Mesothelial cell of epicardium (in vitro differentiated cells): Measurements from ENCODE around the gene CES2. TPM values are rescaled to one million over a fixed set of nuclear protein-coding genes. Genes with fewer than 3 reads are reported as not detected.

Experiments used
- DNase-seq, 2 experiments: peaks; one replicate each; pipeline ENCODE4 v3.0.0; 2021; ENCODE audit warnings: low spot score in 2 of 2; ENCODE audit not compliant: unreplicated experiment in 2 of 2
- H3K27ac Mint-ChIP-seq: 2 replicates; pipeline ENCODE4 v1.8.0; 2021; ENCODE audit warnings: mixed read lengths
- H3K27me3 Mint-ChIP-seq: 2 replicates; pipeline ENCODE4 v1.8.0; 2021; ENCODE audit warnings: low read depth, mixed read lengths
- H3K36me3 Mint-ChIP-seq: 2 replicates; pipeline ENCODE4 v1.8.0; 2021; ENCODE audit warnings: mixed read lengths
- H3K4me1 Mint-ChIP-seq: 2 replicates; pipeline ENCODE4 v1.8.0; 2021; ENCODE audit warnings: mixed read lengths
- H3K4me3 Mint-ChIP-seq: 2 replicates; pipeline ENCODE4 v1.8.0; 2021; ENCODE audit warnings: mild to moderate bottlenecking, moderate library complexity, mixed read lengths
- H3K9me3 Mint-ChIP-seq: 2 replicates; pipeline ENCODE4 v1.8.0; 2021; ENCODE audit warnings: mixed read lengths
- CTCF ChIP-seq: fragments of 200-600 bp; sonication (generic); IDR thresholded peaks from one replicate; pipeline ENCODE4 v1.5.0; 2021; ENCODE audit warnings: antibody characterized with exemption; ENCODE audit not compliant: unreplicated experiment
- total RNA-seq: library from RNA; stranded (reverse); gene quantifications from 3 replicates; pipeline ENCODE4 v1.2.1, GENCODE V29; 2021

CES2 gene
- total RNA-seq, 1 donor from 2014 or later, result 52.0 TPM

- Mint-ChIP-seq H3K4me3 (no peak overlapping the region), H3K4me1 (peaks cover 29% of the 10 kb centered on the region), H3K27me3 (no peaks in the 10 kb centered on the region), H3K27ac (no peak overlapping the region), H3K36me3 (peaks cover under 1% of the 10 kb centered on the region), H3K9me3 (no peaks in the 10 kb centered on the region)
- TF ChIP-seq CTCF, result no peak
- no peak for DNase-seq
Measured at GRCh38 chr16:66890799-66891198, 44.5 kb upstream of the CES2 start.

- H3K36me3 Mint-ChIP-seq, result no peaks in the 10 kb centered on the region
- no peaks in the 10 kb centered on the region for H3K27me3 Mint-ChIP-seq
- H3K9me3 Mint-ChIP-seq, result no peaks in the 10 kb centered on the region
- no peak overlapping the region for H3K4me3 Mint-ChIP-seq
- DNase-seq, result no peak
- H3K27ac Mint-ChIP-seq, result no peak overlapping the region
- H3K4me1 Mint-ChIP-seq, result peaks cover 24% of the 10 kb centered on the region
- TF ChIP-seq CTCF, result no peak
Measured at GRCh38 chr16:66891360-66891759, 44.0 kb upstream of the CES2 start.

GRCh38 chr16:66891797-66892196, 43.5 kb upstream of the CES2 start:
- H3K27me3 Mint-ChIP-seq, result no peaks in the 10 kb centered on the region
- H3K27ac Mint-ChIP-seq, result no peak overlapping the region
- H3K9me3 Mint-ChIP-seq, result no peaks in the 10 kb centered on the region
- no peak for TF ChIP-seq CTCF
- peaks cover 20% of the 10 kb centered on the region for H3K4me1 Mint-ChIP-seq
- no peak overlapping the region for H3K4me3 Mint-ChIP-seq
- no peak for DNase-seq
- H3K36me3 Mint-ChIP-seq, result no peaks in the 10 kb centered on the region

- no peak for TF ChIP-seq CTCF
- Mint-ChIP-seq H3K4me3 (no peak overlapping the region), H3K4me1 (peaks cover 5% of the 10 kb centered on the region), H3K36me3 (no peaks in the 10 kb centered on the region), H3K27ac (no peak overlapping the region), H3K9me3 (no peaks in the 10 kb centered on the region), H3K27me3 (no peaks in the 10 kb centered on the region)
- DNase-seq, result no peak
Measured at GRCh38 chr16:66894055-66894454, 41.3 kb upstream of the CES2 start.

GRCh38 chr16:66894948-66895688, 40.2 kb upstream of the CES2 start:
- DNase-seq, result peak in 1 of 2 experiments; percentile 70
- H3K4me3 Mint-ChIP-seq, result no peak overlapping the region
- no peak overlapping the region for H3K27ac Mint-ChIP-seq
- H3K27me3 Mint-ChIP-seq, result no peaks in the 10 kb centered on the region
- H3K9me3 Mint-ChIP-seq, result no peaks in the 10 kb centered on the region
- no peaks in the 10 kb centered on the region for H3K36me3 Mint-ChIP-seq
- H3K4me1 Mint-ChIP-seq, result peaks cover 11% of the 10 kb centered on the region
- TF ChIP-seq CTCF, result peak; percentile 35

GRCh38 chr16:66895689-66895979, 39.7 kb upstream of the CES2 start:
- TF ChIP-seq CTCF, result no peak
- Mint-ChIP-seq H3K27ac (no peak overlapping the region), H3K4me1 (peaks cover 16% of the 10 kb centered on the region), H3K36me3 (no peaks in the 10 kb centered on the region), H3K9me3 (no peaks in the 10 kb centered on the region), H3K4me3 (no peak overlapping the region), H3K27me3 (no peaks in the 10 kb centered on the region)
- DNase-seq, result no peak
